GM11168 (cell line): ENCODE data around the gene FRMD3.

Experiments
- in situ Hi-C: fragments of 300-500 bp; cut with MboI; formaldehyde crosslinking; loops from one replicate; pipeline ENCODE4 v1.12.0; 2022; ENCODE audit warnings: low sequenced_read_pairs; ENCODE audit not compliant: unreplicated experiment

The FRMD3 gene

GRCh38 chr9:83444110-83444509 lies 94.1 kb downstream of the FRMD3 start:
- in situ Hi-C loops = no loop called here

- in situ Hi-C loops = no loop called here
Measured at GRCh38 chr9:83441390-83441789, 96.8 kb downstream of the FRMD3 start.

DNA sequence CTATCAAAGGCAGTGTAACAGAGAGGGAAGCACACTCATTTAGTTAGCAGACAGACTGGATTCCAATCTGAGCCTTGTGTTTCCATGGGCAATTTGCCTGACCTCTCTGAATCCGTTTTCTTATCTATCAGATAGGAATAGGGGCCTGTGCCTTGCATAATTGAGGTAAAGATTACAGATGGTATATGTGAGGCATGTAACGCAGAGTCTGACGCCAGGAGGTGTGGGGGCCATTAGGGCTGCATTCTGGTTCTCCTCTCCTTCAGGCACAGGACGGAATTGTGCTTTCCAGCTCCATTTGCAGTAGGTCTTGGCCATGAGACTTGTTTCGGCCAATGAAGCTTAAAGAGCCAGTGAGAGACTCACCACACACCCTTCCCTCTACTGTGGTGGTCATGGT lies 97.6 kb downstream of the FRMD3 start:
- in situ Hi-C loops = no loop called here

GRCh38 chr9:83435301-83435700 lies 102.9 kb downstream of the FRMD3 start:
- in situ Hi-C loops = no loop called here

- in situ Hi-C loops = no loop called here
Measured at GRCh38 chr9:83434254-83434653, 103.9 kb downstream of the FRMD3 start.

DNA sequence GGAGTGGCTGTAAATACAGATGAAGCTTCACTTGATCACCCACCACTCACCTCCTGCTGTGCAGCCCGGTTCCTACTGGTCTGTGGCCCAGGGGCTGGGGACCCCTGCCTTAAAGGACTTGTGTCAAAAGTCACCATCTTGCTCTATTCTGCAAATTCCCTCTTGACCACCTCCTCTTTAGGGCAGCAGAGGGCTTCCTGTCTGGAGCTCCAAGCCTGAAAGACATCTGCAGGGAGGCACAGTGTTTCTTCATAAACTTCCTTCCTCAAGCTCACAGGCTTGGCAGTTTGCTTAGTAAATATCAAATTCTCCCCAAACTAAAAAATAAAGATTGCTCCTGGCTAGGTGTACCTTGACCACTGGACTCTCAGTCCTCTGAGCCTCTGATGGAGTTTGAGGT lies 104.4 kb downstream of the FRMD3 start:
- in situ Hi-C loops = no loop called here

GRCh38 chr9:83432877-83433550 lies 105.2 kb downstream of the FRMD3 start:
- in situ Hi-C loops = no loop called here

DNA sequence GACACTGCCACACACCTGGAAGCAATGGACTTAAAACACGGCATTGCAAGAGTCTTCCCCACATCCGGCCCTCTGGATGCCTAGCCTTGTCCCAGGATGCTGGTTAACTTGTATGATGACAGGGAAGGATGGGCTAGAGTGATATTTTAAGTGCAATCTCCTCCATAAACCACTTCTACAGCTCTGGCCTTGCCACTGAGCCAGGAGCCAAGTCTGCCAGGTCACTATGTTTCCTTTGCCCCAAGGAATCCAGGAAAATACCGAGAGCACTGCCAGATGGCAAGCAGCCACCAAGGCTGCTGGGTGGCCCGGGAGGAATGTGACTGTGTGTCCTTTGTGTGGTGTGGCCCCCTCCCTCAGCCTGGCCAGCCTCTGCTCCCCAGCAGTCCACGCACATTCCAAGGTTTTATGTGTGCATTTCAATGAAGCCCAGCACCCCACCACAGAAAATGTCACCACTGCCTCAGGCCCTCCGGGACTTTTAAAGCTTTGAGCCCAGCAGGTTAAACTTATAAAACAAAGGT lies 106.0 kb downstream of the FRMD3 start:
- in situ Hi-C loops = no loop called here

- in situ Hi-C loops = no loop called here
Measured at GRCh38 chr9:83431101-83432060, 106.8 kb downstream of the FRMD3 start.

GRCh38 chr9:83430681-83431080 lies 107.5 kb downstream of the FRMD3 start:
- in situ Hi-C loops = no loop called here

DNA sequence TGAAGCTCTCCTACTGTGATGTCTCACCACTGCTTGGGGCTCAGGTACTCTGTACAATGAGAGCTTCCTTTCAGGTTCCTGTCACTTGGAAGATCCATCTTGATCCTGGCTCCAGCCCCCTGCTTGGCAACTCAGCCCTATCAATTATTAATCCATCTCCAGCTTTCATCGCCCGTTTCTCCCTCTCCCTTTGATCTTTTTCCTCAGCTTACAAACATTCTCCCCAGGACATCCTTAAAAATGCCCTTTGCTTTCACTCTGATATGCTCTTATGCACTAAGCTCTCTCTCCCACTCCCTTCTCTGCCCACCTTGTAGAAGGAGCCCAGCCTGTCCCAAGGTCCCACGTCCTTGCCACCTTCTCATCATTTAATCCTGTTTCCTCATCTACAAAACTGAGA lies 109.0 kb downstream of the FRMD3 start:
- in situ Hi-C loops = no loop called here

GRCh38 chr9:83425240-83425639 lies 113.0 kb downstream of the FRMD3 start:
- in situ Hi-C loops = no loop called here

GRCh38 chr9:83424831-83425230 lies 113.4 kb downstream of the FRMD3 start:
- in situ Hi-C loops = no loop called here

- in situ Hi-C loops = no loop called here
Measured at GRCh38 chr9:83423815-83424707, 114.1 kb downstream of the FRMD3 start.

DNA sequence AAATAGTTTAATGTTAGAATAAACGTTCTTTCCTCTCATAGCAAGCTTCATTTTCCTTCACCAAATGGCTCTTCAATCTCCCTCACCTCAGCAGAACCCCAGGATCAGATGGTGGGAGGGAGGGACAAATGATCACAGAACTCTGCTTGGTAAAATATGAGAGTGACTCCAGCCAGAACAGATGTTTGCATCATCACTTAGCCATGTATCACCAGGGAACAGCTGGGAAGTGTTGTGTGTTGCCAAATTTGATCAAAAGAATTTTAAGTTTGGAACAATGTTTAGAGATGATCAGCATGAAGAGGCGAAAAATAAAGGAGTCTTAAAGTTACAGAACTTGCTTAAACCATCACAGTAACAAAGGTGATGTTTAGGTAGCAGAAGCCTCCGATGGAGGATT lies 115.7 kb downstream of the FRMD3 start:
- in situ Hi-C loops = no loop called here

- in situ Hi-C loops = no loop called here
Measured at GRCh38 chr9:83420486-83420885, 117.7 kb downstream of the FRMD3 start.

- in situ Hi-C loops = no loop called here
Measured at GRCh38 chr9:83419961-83420360, 118.2 kb downstream of the FRMD3 start.

DNA sequence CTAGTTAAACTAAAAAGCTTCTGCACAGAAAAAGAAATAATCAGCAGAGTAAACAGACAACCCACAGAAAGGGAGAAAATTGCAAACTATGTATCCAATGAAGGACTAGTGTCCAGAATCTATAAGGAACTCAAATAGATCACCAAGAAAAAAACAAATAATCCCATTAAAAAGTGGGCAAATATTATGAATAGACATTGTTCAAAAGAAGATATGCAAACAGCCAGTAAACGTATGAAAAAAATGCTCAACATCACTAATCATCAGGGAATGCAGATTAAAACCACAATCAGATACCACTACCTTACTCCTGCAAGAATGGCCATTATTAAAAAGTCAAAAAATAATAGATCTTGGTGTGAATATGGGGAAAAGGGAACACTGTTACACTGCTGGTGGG lies 119.9 kb downstream of the FRMD3 start:
- in situ Hi-C loops = no loop called here

- in situ Hi-C loops = no loop called here
Measured at GRCh38 chr9:83413367-83413766, 124.8 kb downstream of the FRMD3 start.

GRCh38 chr9:83410701-83411100 lies 127.5 kb downstream of the FRMD3 start:
- in situ Hi-C loops = no loop called here
